ACC112 (cell line): ENCODE results near the gene VWA7.

Experiments used
- H2AFZ ChIP-seq: fragments of 200-600 bp; sonication (generic); one replicate; pipeline ENCODE4 v1.6.0; 2017; ENCODE audit warnings: antibody characterized with exemption, low read length; ENCODE audit not compliant: unreplicated experiment
- H3K27ac ChIP-seq: fragments of 200-600 bp; sonication (generic); 2 replicates; pipeline ENCODE4 v1.5.1; 2014; ENCODE audit warnings: low read depth, mild to moderate bottlenecking, antibody characterized with exemption, low read length, moderate library complexity
- H3K27me3 ChIP-seq: fragments of 200-600 bp; sonication (generic); 2 replicates; pipeline ENCODE4 v1.6.1; 2014; ENCODE audit warnings: mild to moderate bottlenecking, antibody characterized with exemption, low read length, moderate library complexity, mixed read lengths; ENCODE audit not compliant: insufficient read depth
- H3K36me3 ChIP-seq: fragments of 200-600 bp; sonication (generic); 2 replicates; pipeline ENCODE4 v1.6.1; 2016; ENCODE audit warnings: mild to moderate bottlenecking, antibody characterized with exemption, low read length, moderate library complexity, mixed read lengths; ENCODE audit not compliant: insufficient read depth
- H3K4me1 ChIP-seq: fragments of 200-600 bp; sonication (generic); one replicate; pipeline ENCODE4 v1.6.1; 2016; ENCODE audit warnings: low read length, mixed read lengths; ENCODE audit not compliant: insufficient read depth, unreplicated experiment, control insufficient read depth
- H3K4me3 ChIP-seq: fragments of 200-600 bp; sonication (generic); 2 replicates; pipeline ENCODE4 v1.5.1; 2014; ENCODE audit warnings: mild to moderate bottlenecking, low read depth, low read length
- H3K79me2 ChIP-seq: fragments of 200-600 bp; sonication (generic); one replicate; pipeline ENCODE4 v1.6.0; 2016; ENCODE audit warnings: low read length; ENCODE audit not compliant: control insufficient read depth, unreplicated experiment, insufficient read depth

VWA7 gene

DNA sequence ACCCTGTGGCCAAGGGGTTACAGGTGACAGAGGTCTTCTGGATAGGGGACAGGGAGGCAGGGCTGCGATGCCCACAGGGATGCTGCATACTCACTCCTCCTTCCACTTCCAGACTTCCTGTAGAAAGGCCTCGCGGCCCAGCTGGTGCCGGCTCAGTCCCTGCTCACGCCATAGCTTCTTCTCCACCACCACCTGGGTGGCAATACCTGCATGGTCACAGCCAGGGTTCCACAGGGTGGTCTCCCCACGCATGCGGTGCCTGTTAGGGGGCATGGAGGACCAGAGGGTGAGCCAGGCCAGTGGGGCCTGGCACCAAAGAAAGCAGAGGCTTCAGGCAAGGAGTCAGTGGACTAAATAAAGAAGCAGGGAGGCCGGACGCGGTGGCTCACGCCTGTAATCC, 8.3 kb upstream of the VWA7 start:
- H3K27me3 ChIP-seq = no peaks in the 10 kb centered on the region
- H3K4me1 ChIP-seq = no peaks in the 10 kb centered on the region
- peaks cover 13% of the 10 kb centered on the region for H3K36me3 ChIP-seq
- no peak overlapping the region for H3K4me3 ChIP-seq
- no peak overlapping the region for H2AFZ ChIP-seq
- no peaks in the 10 kb centered on the region for H3K79me2 ChIP-seq
- no peak overlapping the region for H3K27ac ChIP-seq

DNA sequence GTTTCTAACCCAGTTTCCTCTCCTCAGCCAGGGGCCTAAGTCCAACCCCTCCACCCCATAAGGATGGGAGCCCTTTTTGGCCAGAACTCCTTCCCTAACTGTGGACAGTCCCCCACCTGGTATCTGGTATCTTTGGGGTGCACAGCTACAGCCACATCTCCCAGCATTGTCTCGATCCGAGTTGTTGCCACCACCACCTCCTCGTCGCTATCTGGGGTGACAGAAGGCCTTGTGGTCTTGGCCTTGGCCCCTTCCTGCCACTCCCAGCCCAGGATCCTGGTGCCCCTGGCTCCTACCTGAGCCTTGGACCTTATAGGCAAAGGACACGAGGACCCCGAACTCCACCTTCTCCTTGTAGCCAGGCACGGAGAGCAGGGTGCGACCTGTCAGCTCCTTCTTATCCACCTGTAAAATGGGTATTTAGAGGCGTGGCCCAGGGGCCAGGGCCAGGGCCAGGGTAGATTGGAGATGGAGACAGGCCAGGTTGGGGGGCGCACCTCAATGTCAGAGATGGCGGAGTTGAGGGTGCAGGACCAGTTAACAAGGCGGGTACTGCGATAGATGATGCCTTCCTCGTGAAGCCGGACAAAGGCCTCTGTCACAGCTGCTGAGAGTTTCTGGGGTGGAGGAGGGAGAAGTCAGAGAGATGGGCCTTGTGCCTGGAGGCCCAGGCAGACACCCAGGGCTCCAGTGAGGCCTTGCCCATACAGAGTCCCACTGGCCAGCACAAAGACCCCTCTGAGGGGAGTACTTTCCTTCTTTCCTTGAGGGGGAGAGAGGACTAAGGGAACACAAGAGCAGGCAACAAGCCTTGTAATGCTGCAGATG, 7.2 kb upstream of the VWA7 start:
- peaks cover 13% of the 10 kb centered on the region; the same call in 1 of the 2 replicates for H3K36me3 ChIP-seq

DNA sequence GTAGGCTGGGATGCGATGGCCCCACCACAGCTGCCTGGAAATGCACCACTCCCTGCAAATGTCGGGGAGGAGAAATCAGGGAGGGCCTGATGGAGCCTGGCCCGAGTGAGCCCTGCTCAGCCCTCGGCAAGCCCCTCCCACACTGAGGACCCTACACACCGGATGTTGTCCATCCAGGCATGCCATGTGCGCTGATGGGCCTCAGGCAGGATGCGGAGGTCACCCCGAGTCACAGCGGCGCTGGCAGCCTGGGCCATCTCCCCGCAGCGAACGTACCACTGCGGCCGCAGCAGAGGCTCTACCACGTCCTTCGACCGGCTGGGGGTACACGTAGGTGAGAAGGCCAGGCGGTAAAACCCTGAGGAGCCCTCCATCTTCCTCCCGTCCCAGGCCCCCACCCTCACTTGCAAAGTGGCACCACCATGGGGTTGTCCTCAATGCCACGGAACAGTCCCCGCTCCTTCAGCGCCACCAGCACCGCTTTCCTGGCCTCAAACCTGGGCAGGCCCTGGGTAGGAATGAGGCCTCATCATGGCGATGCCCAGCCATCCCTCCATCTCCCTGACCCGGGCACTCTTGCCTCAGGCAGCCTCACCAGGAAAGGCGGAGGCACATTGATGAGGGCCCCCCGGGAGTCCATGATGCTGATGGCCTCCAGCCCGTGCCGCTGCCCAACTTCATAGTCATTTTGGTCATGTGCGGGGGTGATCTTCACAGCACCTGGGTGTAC, 5.2 kb upstream of the VWA7 start:
- Histone ChIP-seq H3K36me3 (peaks cover 13% of the 10 kb centered on the region; the same call in 1 of the 2 replicates), H3K79me2 (no peaks in the 10 kb centered on the region), H3K27ac (no peak overlapping the region), H3K4me1 (peaks cover 5% of the 10 kb centered on the region), H3K27me3 (no peaks in the 10 kb centered on the region), H3K4me3 (no peak overlapping the region), H2AFZ (no peak overlapping the region)

More for the DNA sequence above, 7.2 kb upstream of the VWA7 start:
- no peak overlapping the region for H3K27ac ChIP-seq
- H3K4me1 ChIP-seq = no peaks in the 10 kb centered on the region
- H3K4me3 ChIP-seq = no peak overlapping the region
- H3K79me2 ChIP-seq = no peaks in the 10 kb centered on the region
- H3K27me3 ChIP-seq = no peaks in the 10 kb centered on the region
- H2AFZ ChIP-seq = no peak overlapping the region

DNA sequence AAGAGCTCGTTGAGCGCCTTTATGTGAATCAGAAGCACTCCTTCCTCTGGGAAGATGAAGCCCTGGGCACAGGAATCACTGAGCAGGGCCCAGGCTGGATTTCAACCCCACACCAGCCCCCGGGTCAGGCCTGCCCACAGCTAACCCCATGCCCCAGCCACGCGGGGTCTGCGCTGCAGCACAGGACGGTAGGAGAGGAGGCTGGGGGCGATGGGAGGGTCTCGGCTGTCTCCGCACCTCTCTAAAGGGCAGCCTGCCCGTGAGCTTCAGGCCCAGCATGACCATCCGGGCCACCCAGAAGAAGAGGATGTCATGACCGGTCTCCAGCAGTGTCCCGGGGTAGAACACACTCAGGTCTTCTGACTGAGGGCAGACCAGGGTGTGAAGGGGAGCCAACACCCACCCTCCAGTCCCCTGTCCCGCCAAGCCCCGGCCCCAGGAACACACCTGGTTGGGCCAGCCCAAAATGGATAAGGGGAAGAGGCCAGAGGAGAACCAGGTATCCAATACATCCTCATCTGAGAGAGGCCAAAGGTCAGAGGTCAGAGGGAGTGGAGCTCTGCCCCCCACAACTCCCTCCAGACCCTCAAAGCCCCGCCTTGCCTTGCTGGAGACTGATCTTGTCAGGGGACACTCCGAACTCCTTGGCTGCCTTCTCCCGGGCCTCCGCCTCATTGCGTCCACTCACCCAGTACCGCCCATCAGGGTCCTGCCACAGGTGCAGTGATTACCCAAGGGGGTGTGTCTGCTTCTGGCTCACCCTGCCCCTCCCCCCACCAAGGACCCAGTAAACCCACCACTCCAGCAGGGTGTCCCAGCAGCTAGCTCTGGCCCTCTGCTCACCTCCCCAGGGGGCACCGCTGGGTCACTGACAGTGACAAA, 4.4 kb upstream of the VWA7 start:
- Histone ChIP-seq H3K79me2 (no peaks in the 10 kb centered on the region), H2AFZ (no peak overlapping the region), H3K27ac (no peak overlapping the region), H3K4me3 (no peak overlapping the region), H3K27me3 (no peaks in the 10 kb centered on the region), H3K4me1 (peaks cover 13% of the 10 kb centered on the region), H3K36me3 (peaks cover 13% of the 10 kb centered on the region; the same call in 1 of the 2 replicates)

DNA sequence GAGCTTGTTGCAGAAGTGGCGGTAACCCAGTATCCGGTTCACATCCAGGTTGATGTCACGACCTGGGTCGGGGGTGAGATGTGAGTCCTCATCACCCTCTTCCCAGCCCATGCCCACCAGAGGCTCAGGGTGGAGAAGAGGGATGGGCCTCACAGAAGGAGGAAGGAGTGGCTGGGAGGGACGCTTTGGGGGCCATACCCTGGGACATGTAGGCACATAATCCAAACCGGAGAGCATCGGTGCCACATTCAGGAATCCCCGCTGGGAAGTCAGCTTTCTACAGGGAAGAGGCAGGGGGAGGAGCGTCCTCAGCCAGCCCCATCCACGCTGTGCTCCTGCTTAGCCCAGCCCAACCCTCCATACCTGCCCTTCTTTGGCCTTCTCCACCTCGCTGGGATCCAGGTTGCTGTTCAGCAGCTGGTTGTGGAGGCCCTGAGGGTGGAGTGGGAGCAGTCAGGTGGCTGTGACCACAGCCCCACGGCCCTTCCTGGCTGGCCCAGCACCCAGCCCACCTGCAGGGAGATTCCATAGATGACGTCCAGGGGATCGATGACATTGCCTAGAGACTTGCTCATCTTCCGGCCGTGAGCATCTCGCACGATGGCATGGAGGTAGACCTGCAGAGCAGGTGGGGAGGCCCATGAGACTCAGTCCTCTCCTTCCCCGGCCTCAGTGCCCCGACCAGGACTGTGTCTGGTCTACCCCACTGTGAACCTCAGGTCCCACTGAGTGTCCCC, 3.5 kb upstream of the VWA7 start:
- no peak overlapping the region for H3K4me3 ChIP-seq
- peaks cover 13% of the 10 kb centered on the region; the same call in 1 of the 2 replicates for H3K36me3 ChIP-seq
- no peak overlapping the region for H2AFZ ChIP-seq
- H3K4me1 ChIP-seq = peaks cover 16% of the 10 kb centered on the region
- no peaks in the 10 kb centered on the region for H3K79me2 ChIP-seq
- no peak overlapping the region for H3K27ac ChIP-seq
- no peaks in the 10 kb centered on the region for H3K27me3 ChIP-seq

- Histone ChIP-seq H3K27ac (no peak overlapping the region), H3K4me3 (no peak overlapping the region), H3K36me3 (peaks cover 8% of the 10 kb centered on the region; the same call in 1 of the 2 replicates)
These were observed 2.8 kb upstream of the VWA7 start for GRCh38 chr6:31779908-31780307.

GRCh38 chr6:31778999-31779885, 2.1 kb upstream of the VWA7 start:
- peaks cover 8% of the 10 kb centered on the region; the same call in 1 of the 2 replicates for H3K36me3 ChIP-seq

More at GRCh38 chr6:31779908-31780307, 2.8 kb upstream of the VWA7 start:
- Histone ChIP-seq H2AFZ (no peak overlapping the region), H3K4me1 (peaks cover 16% of the 10 kb centered on the region), H3K27me3 (no peaks in the 10 kb centered on the region), H3K79me2 (no peaks in the 10 kb centered on the region)

DNA sequence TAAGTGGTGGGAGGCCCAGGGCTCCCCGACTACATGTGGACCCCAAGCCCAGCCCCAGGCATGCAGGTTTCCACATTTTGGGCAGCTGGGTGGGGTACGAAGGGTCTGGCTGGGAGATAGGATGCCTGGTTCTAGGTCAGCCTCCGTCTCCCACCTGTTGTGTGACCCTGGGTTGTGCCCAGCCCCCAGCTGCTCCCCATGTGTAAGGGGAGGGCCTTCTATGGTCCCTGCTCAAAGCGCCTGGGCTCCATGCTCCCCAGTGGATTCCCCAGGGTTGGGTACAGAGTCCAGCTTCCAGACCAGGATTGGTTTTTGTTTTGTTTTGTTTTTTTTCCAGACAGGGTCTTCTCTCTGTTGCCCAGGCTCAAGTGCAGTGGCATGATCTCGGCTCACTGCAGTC, 1.1 kb upstream of the VWA7 start:
- H3K4me3 ChIP-seq = no peak overlapping the region
- no peak overlapping the region for H3K27ac ChIP-seq
- H3K4me1 ChIP-seq = peaks cover 16% of the 10 kb centered on the region
- H3K27me3 ChIP-seq = no peaks in the 10 kb centered on the region
- H2AFZ ChIP-seq = no peak overlapping the region
- no peaks in the 10 kb centered on the region for H3K79me2 ChIP-seq
- peaks cover 8% of the 10 kb centered on the region; the same call in 1 of the 2 replicates for H3K36me3 ChIP-seq

More at GRCh38 chr6:31778999-31779885, 2.1 kb upstream of the VWA7 start:
- no peak overlapping the region for H3K27ac ChIP-seq
- peaks cover 16% of the 10 kb centered on the region for H3K4me1 ChIP-seq
- H3K79me2 ChIP-seq = no peaks in the 10 kb centered on the region
- H2AFZ ChIP-seq = no peak overlapping the region
- no peaks in the 10 kb centered on the region for H3K27me3 ChIP-seq
- H3K4me3 ChIP-seq = no peak overlapping the region

- peaks cover 16% of the 10 kb centered on the region for H3K4me1 ChIP-seq
- H3K27me3 ChIP-seq = no peaks in the 10 kb centered on the region
- H3K4me3 ChIP-seq = no peak overlapping the region
- no peak overlapping the region for H2AFZ ChIP-seq
- H3K27ac ChIP-seq = peak overlapping the region; percentile 38; the same call in 1 of the 2 replicates
- H3K79me2 ChIP-seq = no peaks in the 10 kb centered on the region
- H3K36me3 ChIP-seq = peaks cover 4% of the 10 kb centered on the region; the same call in 1 of the 2 replicates
These were observed 531 bp upstream of the VWA7 start for GRCh38 chr6:31777667-31778050.
